Epithelial cell of esophagus (primary cell): Measurements from ENCODE around the gene FKBP2.
A peak's percentile ranks its signal among the peaks of the same experiment; 100 is the strongest.

Source experiments
- DNase-seq: peaks from one replicate; pipeline ENCODE4 v3.0.0; 2010; ENCODE audit warnings: low read depth
- H3K4me3 ChIP-seq: 2 replicates; pipeline ENCODE4 v1.5.1; 2011; ENCODE audit warnings: mild to moderate bottlenecking, low read length, control low read depth
- CTCF ChIP-seq: IDR thresholded peaks from 2 replicates; pipeline ENCODE4 v1.5.1; 2011; ENCODE audit warnings: low read depth, mild to moderate bottlenecking, low read length, control low read depth, inconsistent platforms; ENCODE audit not compliant: insufficient read depth; ENCODE audit errors: missing control alignments

FKBP2 gene

GRCh38 chr11:64284962-64285884 is 44.3 kb downstream of the FKBP2 start, which contains the start of gene GPR137:
Gene GPR137, plus strand, starts transcription at chr11:64285848. Its CDS starts 677 bp downstream, at chr11:64286525.
- peak; percentile 79 for DNase-seq
- peak within 1 kb of the TSS; percentile 70 for H3K4me3 ChIP-seq
- TF ChIP-seq CTCF = no peak

- peak overlapping the region; percentile 55 for H3K4me3 ChIP-seq
- no peak for DNase-seq
- no peak for TF ChIP-seq CTCF
Observed at GRCh38 chr11:64285885-64286800, 45.2 kb downstream of the FKBP2 start.

- DNase-seq = no peak
- no peak overlapping the region for H3K4me3 ChIP-seq
Observed at GRCh38 chr11:64286801-64287159, 45.9 kb downstream of the FKBP2 start.

GRCh38 chr11:64287676-64288352 is 46.9 kb downstream of the FKBP2 start:
- DNase-seq = no peak
- no peak for TF ChIP-seq CTCF
- H3K4me3 ChIP-seq = no peak overlapping the region

More at GRCh38 chr11:64286801-64287159, 45.9 kb downstream of the FKBP2 start:
- TF ChIP-seq CTCF = no peak

GRCh38 chr11:64288353-64288750 is 47.5 kb downstream of the FKBP2 start:
- no peak overlapping the region for H3K4me3 ChIP-seq
- no peak for DNase-seq
- TF ChIP-seq CTCF = no peak

- no peak for DNase-seq
- no peak overlapping the region for H3K4me3 ChIP-seq
- TF ChIP-seq CTCF = no peak
Observed at GRCh38 chr11:64289002-64289564, 48.2 kb downstream of the FKBP2 start.
